Mesendoderm (in vitro differentiated cells): ENCODE data around the gene PLCD1. TPM values are rescaled to one million over a fixed set of nuclear protein-coding genes. Genes with fewer than 3 reads are reported as not detected.

Source experiments
- small RNA-seq: library from polyadenylated mRNA; stranded (forward); fragments of <200 nt; extraction: miRNeasy Mini kit (QIAGEN cat#:217004); gene quantifications from one replicate; pipeline ENCODE3, GENCODE V24; 2013; ENCODE audit not compliant: insufficient read depth

Gene PLCD1

Small RNA genes within 50 kb of the gene (small RNA-seq; reads per million reads assigned to genes)
- gene MIR26A1 (21.5 reads per million, percentile 92 among the genes with 10 or more reads in this experiment), gene RF00019 (not detected)
